Rectal smooth muscle tissue (tissue), 1 donor: ENCODE results near the gene AP3M1.

ENCODE experiments used
- H3K27ac ChIP-seq: one replicate; pipeline ENCODE4 v1.7.0; 2013; ENCODE audit warnings: low read depth, low read length, inconsistent platforms
- H3K27me3 ChIP-seq: one replicate; pipeline ENCODE4 v1.7.0; 2013; ENCODE audit warnings: low read length; ENCODE audit not compliant: control insufficient read depth, insufficient read depth
- H3K36me3 ChIP-seq: one replicate; pipeline ENCODE4 v1.7.0; 2013; ENCODE audit warnings: low read length; ENCODE audit not compliant: control insufficient read depth, insufficient read depth
- H3K4me1 ChIP-seq: one replicate; pipeline ENCODE4 v1.7.0; 2013; ENCODE audit warnings: low read length; ENCODE audit not compliant: control insufficient read depth, insufficient read depth
- H3K4me3 ChIP-seq: one replicate; pipeline ENCODE4 v1.7.0; 2013; ENCODE audit warnings: low read length
- H3K9ac ChIP-seq: one replicate; pipeline ENCODE4 v1.7.0; 2013; ENCODE audit warnings: low read length

Gene AP3M1

GRCh38 chr10:74176380-74177139 is 25.9 kb upstream of the AP3M1 start:
- Histone ChIP-seq H3K4me1 (peaks cover 3% of the 10 kb centered on the region), H3K9ac (peak overlapping the region; percentile 86), H3K27me3 (no peaks in the 10 kb centered on the region), H3K36me3 (no peaks in the 10 kb centered on the region), H3K4me3 (peak overlapping the region; percentile 96), H3K27ac (peak overlapping the region; percentile 82)

- H3K27ac ChIP-seq = peak overlapping the region; percentile 82
- no peaks in the 10 kb centered on the region for H3K36me3 ChIP-seq
- H3K4me3 ChIP-seq = peak overlapping the region; percentile 96
- H3K4me1 ChIP-seq = peaks cover 3% of the 10 kb centered on the region
- H3K27me3 ChIP-seq = no peaks in the 10 kb centered on the region
- no peak overlapping the region for H3K9ac ChIP-seq
Observed at GRCh38 chr10:74175510-74176379, 25.1 kb upstream of the AP3M1 start.

DNA sequence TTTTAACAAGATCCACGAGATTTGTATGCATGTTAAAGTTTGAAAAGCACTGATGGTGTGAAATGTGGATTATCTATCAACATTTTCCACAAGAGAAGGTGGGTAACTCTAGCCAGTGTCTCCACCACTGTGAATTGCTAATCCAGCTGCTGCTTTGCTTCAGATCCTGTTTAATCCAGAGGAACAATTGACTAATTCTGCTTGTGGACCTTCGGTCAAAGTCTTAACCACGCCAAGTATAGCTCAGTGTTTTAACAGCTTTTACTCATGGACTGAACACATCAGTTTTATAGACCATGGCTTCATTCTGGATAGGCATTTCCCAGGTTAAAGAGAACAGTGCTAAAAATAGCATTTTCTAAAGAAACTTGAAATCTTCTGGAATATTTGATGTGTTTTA is 23.9 kb upstream of the AP3M1 start:
- Histone ChIP-seq H3K9ac (no peak overlapping the region), H3K4me1 (peaks cover 3% of the 10 kb centered on the region), H3K27ac (no peak overlapping the region)

GRCh38 chr10:74171625-74172024 is 21.0 kb upstream of the AP3M1 start:
- Histone ChIP-seq H3K27me3 (no peaks in the 10 kb centered on the region), H3K36me3 (no peaks in the 10 kb centered on the region), H3K9ac (no peak overlapping the region), H3K4me3 (no peak overlapping the region), H3K4me1 (peaks cover 3% of the 10 kb centered on the region), H3K27ac (no peak overlapping the region)

More for the DNA sequence above, 23.9 kb upstream of the AP3M1 start:
- Histone ChIP-seq H3K4me3 (no peak overlapping the region), H3K36me3 (no peaks in the 10 kb centered on the region), H3K27me3 (no peaks in the 10 kb centered on the region)

DNA sequence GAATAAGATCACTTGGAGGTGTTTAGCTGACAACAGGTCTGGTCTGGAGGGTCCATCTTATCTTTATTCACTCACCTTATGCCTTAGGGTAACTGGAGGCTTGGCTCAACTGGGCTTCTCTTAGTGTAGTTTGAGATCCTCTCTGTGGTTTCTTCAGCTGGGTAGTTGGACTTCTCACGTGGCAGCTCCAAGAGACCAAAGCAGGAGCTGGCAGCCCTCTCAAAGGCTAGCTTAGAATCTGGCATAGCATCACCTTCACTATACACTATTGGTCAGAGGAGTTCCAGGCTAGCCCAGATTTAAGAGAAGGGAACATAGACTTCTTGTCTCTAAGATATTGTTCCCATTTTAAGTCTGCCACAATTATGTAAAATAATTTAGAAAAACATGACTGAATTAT is 16.8 kb upstream of the AP3M1 start:
- no peaks in the 10 kb centered on the region for H3K27me3 ChIP-seq
- H3K27ac ChIP-seq = no peak overlapping the region
- H3K9ac ChIP-seq = no peak overlapping the region
- H3K4me3 ChIP-seq = no peak overlapping the region
- no peaks in the 10 kb centered on the region for H3K4me1 ChIP-seq
- H3K36me3 ChIP-seq = no peaks in the 10 kb centered on the region

- Histone ChIP-seq H3K4me1 (no peaks in the 10 kb centered on the region), H3K9ac (no peak overlapping the region), H3K27ac (no peak overlapping the region), H3K4me3 (no peak overlapping the region), H3K27me3 (no peaks in the 10 kb centered on the region), H3K36me3 (no peaks in the 10 kb centered on the region)
Observed at GRCh38 chr10:74165530-74165901, 14.9 kb upstream of the AP3M1 start.

GRCh38 chr10:74164716-74165529 is 14.3 kb upstream of the AP3M1 start:
- Histone ChIP-seq H3K27me3 (no peaks in the 10 kb centered on the region), H3K9ac (no peak overlapping the region), H3K27ac (no peak overlapping the region), H3K4me3 (no peak overlapping the region), H3K4me1 (no peaks in the 10 kb centered on the region), H3K36me3 (no peaks in the 10 kb centered on the region)

GRCh38 chr10:74163319-74164068 is 12.9 kb upstream of the AP3M1 start:
- Histone ChIP-seq H3K36me3 (no peaks in the 10 kb centered on the region), H3K4me3 (no peak overlapping the region), H3K9ac (no peak overlapping the region), H3K27ac (no peak overlapping the region), H3K27me3 (no peaks in the 10 kb centered on the region), H3K4me1 (no peaks in the 10 kb centered on the region)

- H3K27ac ChIP-seq = no peak overlapping the region
- H3K9ac ChIP-seq = no peak overlapping the region
- H3K36me3 ChIP-seq = no peaks in the 10 kb centered on the region
- no peak overlapping the region for H3K4me3 ChIP-seq
- H3K4me1 ChIP-seq = peaks cover 4% of the 10 kb centered on the region
- no peaks in the 10 kb centered on the region for H3K27me3 ChIP-seq
Observed at GRCh38 chr10:74160013-74160412, 9.4 kb upstream of the AP3M1 start.

GRCh38 chr10:74156919-74157289 is 6.3 kb upstream of the AP3M1 start:
- Histone ChIP-seq H3K27ac (no peak overlapping the region), H3K9ac (no peak overlapping the region), H3K4me1 (peaks cover 7% of the 10 kb centered on the region), H3K36me3 (no peaks in the 10 kb centered on the region), H3K4me3 (no peak overlapping the region), H3K27me3 (no peaks in the 10 kb centered on the region)

GRCh38 chr10:74153676-74154075 is 3.0 kb upstream of the AP3M1 start:
- Histone ChIP-seq H3K27ac (no peak overlapping the region), H3K27me3 (no peaks in the 10 kb centered on the region), H3K36me3 (no peaks in the 10 kb centered on the region), H3K4me3 (no peak overlapping the region), H3K4me1 (peaks cover 18% of the 10 kb centered on the region), H3K9ac (no peak overlapping the region)

GRCh38 chr10:74153123-74153522 is 2.5 kb upstream of the AP3M1 start:
- Histone ChIP-seq H3K27me3 (no peaks in the 10 kb centered on the region), H3K9ac (no peak overlapping the region), H3K4me3 (no peak overlapping the region), H3K27ac (no peak overlapping the region), H3K36me3 (no peaks in the 10 kb centered on the region), H3K4me1 (peaks cover 18% of the 10 kb centered on the region)
